ENCODE results near the gene PCDHGB4. TPM values are rescaled to one million over a fixed set of nuclear protein-coding genes. Genes with fewer than 3 reads are reported as not detected.

Gene PCDHGB4
- total and polyA plus RNA-seq, 2 of the 13 experiments (the other 11 are each of a cell fraction or from before 2014, with no cell fraction given): 1.7 to 3.3 TPM

DNA sequence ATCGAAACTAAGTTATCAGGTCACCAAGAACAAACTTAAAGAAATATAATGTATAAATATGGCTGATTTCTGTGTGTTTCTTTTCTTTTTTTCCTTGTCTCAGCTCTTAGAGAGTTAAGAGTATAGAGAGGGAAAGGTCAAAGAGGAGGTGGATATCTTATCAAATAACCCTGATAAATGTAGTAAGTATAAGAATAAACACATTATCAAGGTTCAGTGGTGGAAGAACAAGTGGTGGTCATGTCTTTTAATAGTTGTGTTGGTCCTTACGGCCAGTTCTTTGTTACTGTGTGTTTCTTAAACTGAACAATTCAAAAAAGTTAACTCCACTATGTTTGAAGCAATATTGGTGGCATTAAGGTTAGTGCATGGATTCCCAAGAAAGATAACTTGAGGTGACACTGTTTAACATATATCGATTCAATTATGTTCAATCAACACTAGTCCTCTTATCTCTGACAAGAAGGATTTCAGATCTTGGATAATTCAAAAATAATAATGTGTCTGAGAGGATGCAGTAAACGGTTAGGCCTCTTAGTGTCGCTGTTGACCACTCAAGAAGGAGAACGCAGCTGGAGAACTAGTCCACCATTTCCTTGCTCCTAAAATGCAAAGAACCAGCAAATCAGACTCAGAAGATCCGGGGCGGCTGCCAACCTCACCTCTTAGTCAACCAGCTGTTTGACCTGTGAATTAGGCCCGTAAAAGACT lies 44.1 kb upstream of the PCDHGB4 start, which contains the start of gene PCDHGA3 (continued):
- TF ChIP-seq, protein P1, sequence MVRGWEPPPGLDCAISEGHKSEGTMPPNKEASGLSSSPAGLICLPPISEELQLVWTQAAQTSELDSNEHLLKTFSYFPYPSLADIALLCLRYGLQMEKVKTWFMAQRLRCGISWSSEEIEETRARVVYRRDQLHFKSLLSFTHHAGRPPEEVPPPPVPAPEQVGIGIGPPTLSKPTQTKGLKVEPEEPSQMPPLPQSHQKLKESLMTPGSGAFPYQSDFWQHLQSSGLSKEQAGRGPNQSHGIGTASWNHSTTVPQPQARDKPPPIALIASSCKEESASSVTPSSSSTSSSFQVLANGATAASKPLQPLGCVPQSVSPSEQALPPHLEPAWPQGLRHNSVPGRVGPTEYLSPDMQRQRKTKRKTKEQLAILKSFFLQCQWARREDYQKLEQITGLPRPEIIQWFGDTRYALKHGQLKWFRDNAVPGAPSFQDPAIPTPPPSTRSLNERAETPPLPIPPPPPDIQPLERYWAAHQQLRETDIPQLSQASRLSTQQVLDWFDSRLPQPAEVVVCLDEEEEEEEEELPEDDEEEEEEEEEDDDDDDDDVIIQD (CRISPR knock-in tag; IDR thresholded peaks at IDR 0.05; ENCODE audit: low read depth): no peak
- TF ChIP-seq, protein P2, sequence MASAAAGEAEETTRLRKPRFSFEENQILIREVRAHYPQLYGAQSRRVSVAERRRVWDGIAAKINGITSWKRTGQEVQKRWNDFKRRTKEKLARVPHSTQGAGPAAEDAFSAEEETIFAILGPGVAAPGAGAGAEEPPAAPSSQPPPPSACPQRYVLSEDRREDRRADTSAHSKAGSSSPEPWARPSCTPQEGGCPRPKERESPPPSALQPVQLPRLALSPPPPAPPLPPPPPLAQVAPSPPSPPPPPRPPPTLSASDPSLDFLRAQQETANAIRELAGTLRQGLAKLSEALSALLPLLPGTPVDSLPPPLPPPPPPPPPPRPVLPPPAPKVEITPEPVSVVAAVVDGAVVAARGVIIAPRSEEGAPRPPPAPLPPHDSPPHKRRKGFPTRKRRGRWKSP (CRISPR knock-in tag; IDR thresholded peaks at IDR 0.05): no peak

DNA sequence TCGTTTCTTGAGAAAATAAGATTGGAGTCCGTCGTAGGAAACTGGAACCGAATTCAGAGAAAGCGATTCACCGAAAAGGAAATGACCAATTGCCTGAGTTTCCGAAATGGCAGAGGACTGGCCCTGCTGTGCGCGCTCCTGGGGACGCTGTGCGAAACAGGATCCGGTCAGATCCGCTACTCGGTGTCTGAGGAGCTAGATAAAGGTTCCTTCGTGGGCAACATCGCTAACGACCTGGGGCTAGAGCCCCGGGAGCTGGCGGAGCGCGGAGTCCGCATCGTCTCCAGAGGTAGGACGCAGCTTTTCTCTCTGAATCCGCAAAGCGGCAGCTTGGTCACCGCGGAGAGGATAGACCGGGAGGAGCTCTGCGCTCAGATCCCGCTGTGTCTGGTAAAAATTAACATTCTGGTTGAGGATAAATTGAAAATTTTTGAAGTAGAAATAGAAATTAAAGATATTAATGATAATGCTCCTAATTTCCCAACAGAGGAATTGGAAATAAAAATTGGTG lies 43.5 kb upstream of the PCDHGB4 start:
- no peaks in the 10 kb centered on the region for H3K4me1 ChIP-seq (ENCODE audit: insufficient read depth, low read length)
- H3K9ac ChIP-seq (ENCODE audit: insufficient read depth, low read depth, low read length): no peak overlapping the region
- intact Hi-C loops (cut with micrococcal nuclease; ENCODE audit: unreplicated experiment): no loop called here
- FAIRE-seq (no peak), DNase-seq (ENCODE audit: low spot score) (no peak), ATAC-seq (no peak)
- ChIA-PET POLR2A (no interaction called here), CTCF (ENCODE audit: low intra/inter-chr PET ratio, low total read pairs) (interaction anchor here (0.9 kb wide), 1 partner anchor 217 kb away, joined by 3 read pairs; no protein-coding TSS in a partner anchor)
- no peaks in the 10 kb centered on the region for H3K36me3 ChIP-seq (replicated peaks in 1 of 2; ENCODE audit: control insufficient read depth in 1 of 2, insufficient read depth in 2 of 2, low read length in 2 of 2)
- H3K79me2 ChIP-seq (ENCODE audit: insufficient read depth, low read length): no peaks in the 10 kb centered on the region
- no peak overlapping the region for H2AFZ ChIP-seq (ENCODE audit: low read length)
- H3K4me2 ChIP-seq (ENCODE audit: low read depth, low read length): no peak overlapping the region
- peaks cover 23% of the 10 kb centered on the region for H3K9me3 ChIP-seq (ENCODE audit: low read length)
- TF ChIP-seq ZNF569 (CRISPR knock-in tag; IDR thresholded peaks at IDR 0.05; ENCODE audit: borderline replicate concordance): no peak
- TF ChIP-seq PITX1 (CRISPR knock-in tag; IDR thresholded peaks at IDR 0.05): no peak
- TF ChIP-seq, protein P3, sequence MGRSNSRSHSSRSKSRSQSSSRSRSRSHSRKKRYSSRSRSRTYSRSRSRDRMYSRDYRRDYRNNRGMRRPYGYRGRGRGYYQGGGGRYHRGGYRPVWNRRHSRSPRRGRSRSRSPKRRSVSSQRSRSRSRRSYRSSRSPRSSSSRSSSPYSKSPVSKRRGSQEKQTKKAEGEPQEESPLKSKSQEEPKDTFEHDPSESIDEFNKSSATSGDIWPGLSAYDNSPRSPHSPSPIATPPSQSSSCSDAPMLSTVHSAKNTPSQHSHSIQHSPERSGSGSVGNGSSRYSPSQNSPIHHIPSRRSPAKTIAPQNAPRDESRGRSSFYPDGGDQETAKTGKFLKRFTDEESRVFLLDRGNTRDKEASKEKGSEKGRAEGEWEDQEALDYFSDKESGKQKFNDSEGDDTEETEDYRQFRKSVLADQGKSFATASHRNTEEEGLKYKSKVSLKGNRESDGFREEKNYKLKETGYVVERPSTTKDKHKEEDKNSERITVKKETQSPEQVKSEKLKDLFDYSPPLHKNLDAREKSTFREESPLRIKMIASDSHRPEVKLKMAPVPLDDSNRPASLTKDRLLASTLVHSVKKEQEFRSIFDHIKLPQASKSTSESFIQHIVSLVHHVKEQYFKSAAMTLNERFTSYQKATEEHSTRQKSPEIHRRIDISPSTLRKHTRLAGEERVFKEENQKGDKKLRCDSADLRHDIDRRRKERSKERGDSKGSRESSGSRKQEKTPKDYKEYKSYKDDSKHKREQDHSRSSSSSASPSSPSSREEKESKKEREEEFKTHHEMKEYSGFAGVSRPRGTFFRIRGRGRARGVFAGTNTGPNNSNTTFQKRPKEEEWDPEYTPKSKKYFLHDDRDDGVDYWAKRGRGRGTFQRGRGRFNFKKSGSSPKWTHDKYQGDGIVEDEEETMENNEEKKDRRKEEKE (IDR thresholded peaks at IDR 0.05): no peak
- TF ChIP-seq ARNT2 (CRISPR knock-in tag; IDR thresholded peaks at IDR 0.05; ENCODE audit: low read depth): no peak
- TF ChIP-seq ZNF747 (CRISPR knock-in tag; IDR thresholded peaks at IDR 0.05; ENCODE audit: borderline replicate concordance): no peak
- TF ChIP-seq NCOA1 (CRISPR knock-in tag; IDR thresholded peaks at IDR 0.05): no peak
- TF ChIP-seq MED1 (CRISPR knock-in tag; IDR thresholded peaks at IDR 0.05): no peak
- no peak for TF ChIP-seq HNRNPK (IDR thresholded peaks at IDR 0.05; ENCODE audit: low read depth, low read length, poor library complexity, severe bottlenecking)
- no peak for TF ChIP-seq ZNF451 (CRISPR knock-in tag; IDR thresholded peaks at IDR 0.05)
- no peak for TF ChIP-seq ZNF558 (CRISPR knock-in tag; IDR thresholded peaks at IDR 0.05; ENCODE audit: borderline replicate concordance)
- TF ChIP-seq ZNF33B (CRISPR knock-in tag; IDR thresholded peaks at IDR 0.05): no peak
- no peak for TF ChIP-seq RBM22 (optimal IDR thresholded peaks at IDR 0.05; ENCODE audit: low read length)
- TF ChIP-seq PRMT3 (CRISPR knock-in tag; IDR thresholded peaks at IDR 0.05; ENCODE audit: borderline replicate concordance, low read depth): no peak
- no peak for TF ChIP-seq PPARG (CRISPR knock-in tag; conservative IDR thresholded peaks at IDR 0.05)
- H3K4me3 ChIP-seq (replicated peaks in 1 of 3; ENCODE audit: insufficient read depth in 1 of 3, low read depth in 2 of 3, low read length in 3 of 3): no peak overlapping the region
- in situ Hi-C loops (cut with HindIII; ENCODE audit: extremely low pct_ligation_motif_present, low pct_unique_long_range_greater_than_20kb): no loop called here
- no peaks in the 10 kb centered on the region for H3K27me3 ChIP-seq (ENCODE audit: control insufficient read depth in 1 of 2, insufficient read depth in 2 of 2, low read length in 2 of 2)
- no peak overlapping the region for H3K27ac ChIP-seq (ENCODE audit: extremely low read length, insufficient read depth, low read length)
- no peaks in the 10 kb centered on the region for H4K20me1 ChIP-seq (ENCODE audit: insufficient read depth, low read length)
- BruUV-seq (replicated peaks): no TSS peak
- 71% methylated on average over 31 of the region's 31 CpGs for WGBS (ENCODE audit: low lambda C conversion rate)

All from HepG2 (cell line).